Fibroblast of mammary gland (primary cell): Measurements from ENCODE around the gene ABCA13.

Experiments used
- DNase-seq: peaks from one replicate; pipeline ENCODE4 v3.0.0-alpha.2; 2010; ENCODE audit warnings: low read depth
- H3K4me3 ChIP-seq: 2 replicates; pipeline ENCODE4 v1.5.1; 2011; ENCODE audit warnings: low read depth, mild to moderate bottlenecking, low read length, moderate library complexity; ENCODE audit not compliant: control insufficient read depth
- TF ChIP-seq, protein P1 (sequence below): conservative IDR thresholded peaks from 2 replicates; pipeline ENCODE4 v1.5.1; 2011; ENCODE audit warnings: low read depth, low read length, inconsistent platforms; ENCODE audit not compliant: control insufficient read depth, insufficient read depth

Gene ABCA13

GRCh38 chr7:48421357-48421756, 250.1 kb downstream of the ABCA13 start:
- DNase-seq, result peak; percentile 72
- TF ChIP-seq, protein P1, sequence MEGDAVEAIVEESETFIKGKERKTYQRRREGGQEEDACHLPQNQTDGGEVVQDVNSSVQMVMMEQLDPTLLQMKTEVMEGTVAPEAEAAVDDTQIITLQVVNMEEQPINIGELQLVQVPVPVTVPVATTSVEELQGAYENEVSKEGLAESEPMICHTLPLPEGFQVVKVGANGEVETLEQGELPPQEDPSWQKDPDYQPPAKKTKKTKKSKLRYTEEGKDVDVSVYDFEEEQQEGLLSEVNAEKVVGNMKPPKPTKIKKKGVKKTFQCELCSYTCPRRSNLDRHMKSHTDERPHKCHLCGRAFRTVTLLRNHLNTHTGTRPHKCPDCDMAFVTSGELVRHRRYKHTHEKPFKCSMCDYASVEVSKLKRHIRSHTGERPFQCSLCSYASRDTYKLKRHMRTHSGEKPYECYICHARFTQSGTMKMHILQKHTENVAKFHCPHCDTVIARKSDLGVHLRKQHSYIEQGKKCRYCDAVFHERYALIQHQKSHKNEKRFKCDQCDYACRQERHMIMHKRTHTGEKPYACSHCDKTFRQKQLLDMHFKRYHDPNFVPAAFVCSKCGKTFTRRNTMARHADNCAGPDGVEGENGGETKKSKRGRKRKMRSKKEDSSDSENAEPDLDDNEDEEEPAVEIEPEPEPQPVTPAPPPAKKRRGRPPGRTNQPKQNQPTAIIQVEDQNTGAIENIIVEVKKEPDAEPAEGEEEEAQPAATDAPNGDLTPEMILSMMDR, result no peak
- H3K4me3 ChIP-seq, result no peak overlapping the region

GRCh38 chr7:48424731-48425130, 253.5 kb downstream of the ABCA13 start:
- DNase-seq, result peak; percentile 5
- TF ChIP-seq, protein P1, result no peak
- H3K4me3 ChIP-seq, result no peak overlapping the region

DNA sequence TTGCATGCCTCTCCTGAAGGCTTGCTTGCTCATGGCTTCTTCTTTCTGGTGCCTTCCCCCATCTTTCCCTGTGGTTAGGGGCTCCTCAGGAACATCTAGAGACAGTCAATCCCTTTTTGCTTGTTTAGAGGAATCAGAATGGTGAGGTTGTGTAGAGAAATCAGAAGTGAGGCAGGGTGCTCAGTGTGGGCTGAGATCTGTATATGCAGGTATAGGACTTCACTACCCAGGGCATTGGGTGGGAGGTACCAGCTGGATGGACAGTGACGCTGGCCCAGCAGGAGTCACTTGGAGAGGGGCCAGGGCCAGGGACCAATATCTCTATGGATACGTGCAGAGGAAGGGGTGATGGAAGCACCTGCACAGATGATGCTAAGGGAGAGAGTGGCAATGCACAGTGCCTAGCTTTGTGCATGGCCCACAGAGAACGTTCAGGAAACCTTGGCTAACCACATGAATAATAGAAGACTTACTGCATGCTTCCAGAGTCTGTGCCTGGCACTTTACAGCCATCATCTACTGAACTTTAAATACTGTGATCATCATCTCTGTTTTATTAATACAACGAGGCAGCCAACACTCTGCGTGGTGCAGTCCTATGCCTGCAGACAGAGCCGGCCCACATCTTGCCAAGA, 255.2 kb downstream of the ABCA13 start:
- DNase-seq, result no peak
- TF ChIP-seq, protein P1, result no peak
- H3K4me3 ChIP-seq, result no peak overlapping the region

GRCh38 chr7:48426966-48427555, 255.8 kb downstream of the ABCA13 start:
- TF ChIP-seq, protein P1, result no peak
- no peak overlapping the region for H3K4me3 ChIP-seq
- peak; percentile 21 for DNase-seq

DNA sequence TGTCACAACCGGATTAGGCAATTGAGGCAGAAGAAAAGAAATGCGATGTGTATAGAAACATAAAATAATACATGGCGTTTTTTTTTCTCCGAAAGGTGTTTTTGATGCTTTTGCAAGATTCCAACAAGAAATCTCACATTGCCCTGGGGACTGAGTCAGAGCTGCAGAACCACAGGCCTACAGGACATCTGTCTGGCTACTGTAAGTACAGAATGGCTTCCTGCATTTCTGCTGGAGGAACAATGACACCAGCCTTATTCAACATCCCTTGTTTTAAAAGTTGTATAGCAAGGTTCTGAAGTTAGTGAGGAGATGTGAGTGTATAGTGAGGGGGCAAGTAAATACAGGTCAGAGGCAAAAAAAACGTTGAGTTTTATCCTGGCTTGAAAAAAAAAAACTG, 256.4 kb downstream of the ABCA13 start:
- TF ChIP-seq, protein P1, result no peak
- H3K4me3 ChIP-seq, result no peak overlapping the region
- DNase-seq, result peak; percentile 32

DNA sequence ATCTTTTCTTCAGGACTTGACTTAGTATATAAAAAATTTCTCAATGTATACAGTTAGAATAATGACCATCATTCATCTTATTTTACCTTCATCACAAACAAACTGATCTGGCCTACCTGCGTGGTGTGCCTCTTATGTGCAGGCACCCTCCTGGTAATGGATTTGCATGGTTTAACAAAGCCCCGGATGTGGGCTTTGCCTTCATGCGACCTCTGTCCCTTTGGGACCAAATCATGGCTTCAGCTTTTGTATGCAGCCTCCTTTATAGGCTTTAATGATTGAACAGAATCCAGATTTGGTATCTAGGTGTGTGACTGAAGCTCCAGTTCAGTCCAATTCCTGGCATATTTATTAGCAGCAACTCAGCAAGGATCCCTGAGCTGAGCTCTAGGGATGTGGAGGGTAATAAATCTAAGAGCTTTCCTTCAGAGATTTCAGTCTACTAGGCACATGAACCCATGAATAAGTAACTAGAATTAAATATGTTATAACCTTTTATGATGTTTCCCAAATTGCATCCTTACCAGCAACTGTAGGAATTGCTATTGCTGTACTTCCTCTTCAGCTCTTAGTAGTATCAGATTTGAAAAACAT, 256.9 kb downstream of the ABCA13 start:
- no peak overlapping the region for H3K4me3 ChIP-seq
- no peak for DNase-seq
- TF ChIP-seq, protein P1, result no peak
